ENCODE data around the gene PPM1F. TPM values are rescaled to one million over a fixed set of nuclear protein-coding genes. Genes with fewer than 3 reads are reported as not detected.

Gene PPM1F
- polyA plus RNA-seq, 2 of the 4 experiments (the other 2 are of a cell fraction): 11.0 to 14.2 TPM

GRCh38 chr22:21920341-21921183 lies 32.1 kb downstream of the PPM1F start:
- WGBS (ENCODE audit: missing lambda C conversion rate): 80% methylated on average over 11 of the region's 16 CpGs
- FAIRE-seq: no peak

DNA sequence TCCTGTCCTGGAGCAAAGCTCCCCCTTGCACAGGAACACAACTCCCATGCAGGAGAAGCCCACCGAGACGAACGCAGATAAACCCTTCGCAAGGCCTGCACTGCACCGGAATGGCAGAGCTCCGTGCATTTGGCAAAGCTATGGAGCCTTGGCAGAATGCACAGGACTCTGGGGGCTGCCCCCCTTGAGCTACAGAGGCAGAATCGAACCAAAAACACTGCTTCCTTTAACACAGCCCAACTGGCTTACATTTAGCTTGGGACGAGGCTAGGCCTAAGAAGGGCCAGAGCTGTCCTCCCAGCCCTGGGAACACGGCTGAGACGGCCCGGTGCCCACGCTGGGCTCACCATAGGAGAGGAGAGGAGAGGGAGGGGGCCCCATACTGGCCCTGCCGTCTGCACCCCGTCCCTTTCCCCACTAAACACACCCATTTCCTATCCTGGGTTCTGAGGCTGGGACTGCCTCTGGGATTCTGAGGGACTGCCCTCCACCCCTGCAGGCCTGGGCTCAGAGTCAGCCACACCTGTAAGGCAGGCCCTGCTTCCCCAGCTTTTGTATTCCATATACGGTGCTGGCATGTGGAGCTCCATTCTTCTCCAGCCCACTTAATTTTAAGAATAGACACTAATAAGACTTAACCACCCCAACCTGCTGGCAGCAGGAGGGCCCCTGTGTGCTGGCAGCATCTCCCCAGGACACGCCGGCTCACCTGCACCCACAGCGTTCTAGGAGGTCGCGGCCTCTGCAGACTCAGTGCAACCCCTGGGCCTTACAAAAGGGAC lies 32.9 kb downstream of the PPM1F start:
- Histone ChIP-seq H3K4me1 (no peaks in the 10 kb centered on the region), H3K9me3 (no peaks in the 10 kb centered on the region), H3K4me2 (no peak overlapping the region), H3K4me3 (no peak overlapping the region), H3K27ac (no peak overlapping the region)
- ATAC-seq (no peak), FAIRE-seq (no peak), DNase-seq (ENCODE audit: low read depth in 1 of 2, low spot score in 1 of 2) (no peak)
- WGBS (ENCODE audit: missing lambda C conversion rate): 92% methylated on average over 13 of the region's 20 CpGs
- ChIA-PET POLR2A (no interaction called here), CTCF (interaction anchor here (5.8 kb wide), 1 partner anchor 18 kb away, joined by 31 read pairs; no protein-coding TSS in a partner anchor)
- TF ChIP-seq CHD4 (IDR thresholded peaks at IDR 0.05; ENCODE audit: borderline replicate concordance): no peak
- no peak for TF ChIP-seq EHF (CRISPR knock-in tag; IDR thresholded peaks at IDR 0.05)

More at GRCh38 chr22:21920341-21921183, 32.1 kb downstream of the PPM1F start:
- no peaks in the 10 kb centered on the region for H3K4me1 ChIP-seq
- no peaks in the 10 kb centered on the region for H3K9me3 ChIP-seq
- ATAC-seq (no peak), DNase-seq (ENCODE audit: low read depth in 1 of 2, low spot score in 1 of 2) (no peak)
- H3K4me3 ChIP-seq: no peak overlapping the region
- H3K4me2 ChIP-seq: no peak overlapping the region
- TF ChIP-seq E2F6 (IDR thresholded peaks at IDR 0.05; ENCODE audit: borderline replicate concordance, low read depth) (no peak), JUNB (IDR thresholded peaks at IDR 0.05) (no peak)
- ChIA-PET POLR2A (no interaction called here), CTCF (interaction anchor here (0.5 to 5.8 kb wide), 4 partner anchors 7 to 18 kb away, joined by 3 to 31 read pairs (median 4); no protein-coding TSS in a partner anchor)
- no peak overlapping the region for H3K27ac ChIP-seq

DNA sequence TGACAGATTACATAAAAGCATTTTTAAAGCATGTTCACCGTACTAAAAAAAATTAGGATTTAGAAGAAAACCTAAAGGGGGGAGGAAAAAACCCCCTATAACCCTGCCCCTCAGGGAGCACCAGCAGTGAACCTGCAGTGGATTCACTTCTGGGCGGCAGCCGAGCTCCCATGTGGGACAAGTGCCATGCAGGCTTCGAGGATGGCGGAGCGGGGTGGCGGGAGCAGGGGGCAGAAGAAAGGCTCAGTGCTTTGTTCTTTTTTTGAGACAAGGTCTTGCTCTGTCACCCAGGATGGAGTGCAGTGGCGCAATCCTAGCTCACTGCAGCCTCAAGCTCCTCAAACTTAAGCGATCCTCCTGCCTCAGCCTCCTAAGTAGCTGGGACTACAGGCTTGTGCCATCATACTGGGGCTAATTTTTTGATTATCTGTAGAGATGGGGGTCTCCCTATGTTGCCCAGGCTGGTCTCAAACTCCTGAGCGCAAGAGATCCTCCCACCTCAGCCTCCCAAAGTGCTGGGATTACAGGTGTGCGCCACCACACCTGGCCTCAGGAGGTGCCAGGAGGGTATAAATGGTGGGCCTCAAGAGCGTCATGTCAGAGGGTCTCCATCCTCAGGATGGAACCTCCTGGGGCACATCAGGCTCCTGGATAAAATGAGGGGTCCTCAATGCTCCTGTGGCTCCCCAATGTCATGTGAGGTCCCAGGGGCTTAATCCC lies 34.0 kb downstream of the PPM1F start:
- Histone ChIP-seq H3K4me2 (no peak overlapping the region), H3K4me3 (no peak overlapping the region), H3K9me3 (no peaks in the 10 kb centered on the region), H3K27ac (no peak overlapping the region), H3K4me1 (no peaks in the 10 kb centered on the region)
- WGBS (ENCODE audit: missing lambda C conversion rate): 95% methylated on average over 10 of the region's 12 CpGs
- ATAC-seq: no peak
- FAIRE-seq: no peak
- ChIA-PET POLR2A (no interaction called here), CTCF (interaction anchor here (0.6 kb wide), 1 partner anchor 13 kb away, joined by 3 read pairs; no protein-coding TSS in a partner anchor)
- TF ChIP-seq MYC (IDR thresholded peaks at IDR 0.05; ENCODE audit: borderline replicate concordance, low read length) (no peak), RFX5 (IDR thresholded peaks at IDR 0.05) (no peak), JUN (IDR thresholded peaks at IDR 0.05) (no peak), SMC3 (IDR thresholded peaks at IDR 0.05) (no peak), NR3C1 (IDR thresholded peaks at IDR 0.05) (no peak), KDM5A (IDR thresholded peaks at IDR 0.05) (no peak), NPAS2 (CRISPR knock-in tag; IDR thresholded peaks at IDR 0.05; ENCODE audit: borderline replicate concordance) (no peak), CHD2 (IDR thresholded peaks at IDR 0.05; ENCODE audit: low read length, partially characterized antibody) (no peak), ELK1 (IDR thresholded peaks at IDR 0.05; ENCODE audit: low read depth, low read length) (no peak), ESRRA (IDR thresholded peaks at IDR 0.05; ENCODE audit: borderline replicate concordance, low read length) (no peak), CHD4 (IDR thresholded peaks at IDR 0.05; ENCODE audit: borderline replicate concordance) (no peak), REST (IDR thresholded peaks at IDR 0.05) (no peak), TFCP2L1 (CRISPR knock-in tag; IDR thresholded peaks at IDR 0.05) (no peak)
- TF ChIP-seq, protein P1, sequence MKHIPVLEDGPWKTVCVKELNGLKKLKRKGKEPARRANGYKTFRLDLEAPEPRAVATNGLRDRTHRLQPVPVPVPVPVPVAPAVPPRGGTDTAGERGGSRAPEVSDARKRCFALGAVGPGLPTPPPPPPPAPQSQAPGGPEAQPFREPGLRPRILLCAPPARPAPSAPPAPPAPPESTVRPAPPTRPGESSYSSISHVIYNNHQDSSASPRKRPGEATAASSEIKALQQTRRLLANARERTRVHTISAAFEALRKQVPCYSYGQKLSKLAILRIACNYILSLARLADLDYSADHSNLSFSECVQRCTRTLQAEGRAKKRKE (CRISPR knock-in tag; IDR thresholded peaks at IDR 0.05; ENCODE audit: low read depth): no peak
- no peak for DNase-seq (ENCODE audit: low read depth in 1 of 2, low spot score in 1 of 2)
